K562 (cell line): ENCODE data around the gene NME4. TPM values are rescaled to one million over a fixed set of nuclear protein-coding genes. Genes with fewer than 3 reads are reported as not detected.

Experiments
- ATAC-seq: fragments of 200-7000 bp; cut with Tn5 transposase; 3 replicates; pipeline ENCODE4 v1.9.1; 2020; ENCODE audit warnings: moderate library complexity
- BruUV-seq: library from RNA; stranded (reverse); fragments of 400-500 nt; replicated peaks from 2 replicates; lab custom pipeline; 2021; lab: Mats Ljungman, UMichigan
- CTCF ChIA-PET: fragments of 300-600 bp; formaldehyde crosslinking; extraction: SDS; loops from one replicate; lab custom pipeline; 2021; ENCODE audit warnings: low intra/inter-chr PET ratio; lab: Yijun Ruan, JAX
- POLR2A ChIA-PET: fragments of 300-600, 350-650 bp; sonication (Branson Sonifier 250); formaldehyde crosslinking; extraction: SDS; loops from one replicate; lab custom pipeline; 2021; ENCODE audit warnings: antibody characterized with exemption, inconsistent platforms; lab: Yijun Ruan, JAX
- DNase-seq, 4 experiments: peaks; one replicate each; pipeline versions ENCODE4 v3.0.0 to v3.0.0-alpha.2; 2011 to 2018; ENCODE audit warnings: low spot score in 3 of 4, mixed read lengths in 3 of 4; ENCODE audit errors: extremely low read depth in 1 of 4
- FAIRE-seq: peaks from 2 replicates; lab custom pipeline; 2011; peaks lifted over from hg19 to GRCh38; lab: Jason Lieb, UNC
- H2AFZ ChIP-seq: 2 replicates; pipeline ENCODE4 v1.6.0; 2011; ENCODE audit warnings: low read depth, low read length, control low read depth, inconsistent platforms
- H3K27ac ChIP-seq: fragments of 200-600 bp; 3 replicates; pipeline ENCODE4 v1.8.0; 2011; ENCODE audit warnings: low read depth, mild to moderate bottlenecking, control low read depth, inconsistent platforms, low read length, moderate library complexity, mixed read lengths; ENCODE audit errors: extremely low read depth
- H3K27me3 ChIP-seq, 2 experiments: fragments of 300-600 bp in 1 of 2; 2 replicates in 1 of 2; 3 replicates in 1 of 2; pipeline versions ENCODE4 v1.6.0 to v1.8.0; 2011; ENCODE audit warnings: inconsistent platforms in 2 of 2, low read length in 2 of 2, mild to moderate bottlenecking in 1 of 2, mixed read lengths in 1 of 2, moderate library complexity in 1 of 2; ENCODE audit not compliant: control insufficient read depth in 2 of 2, insufficient read depth in 2 of 2
- H3K36me3 ChIP-seq: fragments of 300-600 bp; 3 replicates; pipeline ENCODE4 v1.8.0; 2011; ENCODE audit warnings: mild to moderate bottlenecking, low read length, inconsistent platforms; ENCODE audit not compliant: control insufficient read depth, insufficient read depth
- H3K4me1 ChIP-seq, 2 experiments: fragments of 200-600 bp in 1 of 2; replicated peaks in 1 of 2; 2 replicates in 1 of 2; 3 replicates in 1 of 2; pipeline versions ENCODE4 v1.5.1 to v1.8.0; 2011; ENCODE audit warnings: inconsistent platforms in 2 of 2, low read length in 2 of 2, mild to moderate bottlenecking in 1 of 2, mixed read lengths in 1 of 2, moderate library complexity in 1 of 2; ENCODE audit not compliant: control insufficient read depth in 2 of 2, insufficient read depth in 2 of 2
- H3K4me2 ChIP-seq: 2 replicates; pipeline ENCODE4 v1.6.1; 2011; ENCODE audit warnings: low read length, control low read depth, inconsistent platforms, mixed read lengths; ENCODE audit not compliant: insufficient read depth
- H3K4me3 ChIP-seq: fragments of 200-600 bp; sonication (generic), shearing (Covaris generic); 2 replicates; pipeline ENCODE4 v1.5.1; 2016; ENCODE audit warnings: control low read depth, inconsistent platforms
- H3K79me2 ChIP-seq: fragments of 200-600 bp; 3 replicates; pipeline ENCODE4 v1.8.0; 2011; ENCODE audit warnings: low read length, inconsistent platforms; ENCODE audit not compliant: control insufficient read depth, insufficient read depth
- H3K9ac ChIP-seq, 2 experiments: 2 replicates each; pipeline versions ENCODE4 v1.6.0 to v1.6.1; 2011; ENCODE audit warnings: low read depth in 2 of 2, low read length in 2 of 2, control low read depth in 1 of 2, inconsistent platforms in 1 of 2, mild to moderate bottlenecking in 1 of 2, mixed read lengths in 1 of 2; ENCODE audit not compliant: insufficient read depth in 1 of 2
- H3K9me1 ChIP-seq: one replicate; pipeline ENCODE4 v1.6.0; 2011; ENCODE audit warnings: inconsistent platforms, mild to moderate bottlenecking, low read length, moderate library complexity; ENCODE audit not compliant: control insufficient read depth, insufficient read depth
- H3K9me3 ChIP-seq: replicated peaks from 2 replicates; pipeline ENCODE4 v1.5.1; 2011; ENCODE audit warnings: low read depth, low read length, inconsistent platforms; ENCODE audit not compliant: control insufficient read depth, insufficient read depth
- H4K20me1 ChIP-seq: replicated peaks from 2 replicates; pipeline ENCODE4 v1.6.1; 2011; ENCODE audit warnings: low read length, inconsistent platforms, mixed read lengths; ENCODE audit not compliant: control insufficient read depth, insufficient read depth
- CBX3 ChIP-seq, 2 experiments: IDR thresholded peaks; 1 replicate in 1 of 2; 2 replicates in 1 of 2; pipeline ENCODE4 v1.6.1; 2012; ENCODE audit warnings: inconsistent platforms in 2 of 2, low read length in 2 of 2, borderline replicate concordance in 1 of 2, control low read depth in 1 of 2
- CREB3L1 ChIP-seq: fragments of 450-650 bp; IDR thresholded peaks from 2 replicates; pipeline ENCODE4 v1.6.1; 2014; ENCODE audit warnings: low read depth, mild to moderate bottlenecking, moderate library complexity, borderline replicate concordance
- CREBBP ChIP-seq: IDR thresholded peaks from one replicate; pipeline ENCODE4 v1.6.1; 2012; ENCODE audit warnings: low read depth, mild to moderate bottlenecking, control low read depth, inconsistent platforms, low read length
- FOXJ3 ChIP-seq: sonication (generic); formaldehyde crosslinking; IDR thresholded peaks from 2 replicates; pipeline ENCODE4 v1.4.0; 2020; ENCODE audit warnings: mild to moderate bottlenecking, missing genetic modification reagents
- HDAC6 ChIP-seq: IDR thresholded peaks from 2 replicates; pipeline ENCODE4 v1.6.1; 2012; ENCODE audit warnings: low read depth, mild to moderate bottlenecking, control low read depth, inconsistent platforms, low read length, moderate library complexity
- KAT7 ChIP-seq: sonication (generic); formaldehyde crosslinking; IDR thresholded peaks from 2 replicates; pipeline ENCODE4 v1.8.0; 2022; ENCODE audit warnings: missing genetic modification reagents, mild to moderate bottlenecking, borderline replicate concordance
- MECOM ChIP-seq: fragments of 250-450 bp; sonication (Bioruptor Pico); IDR thresholded peaks from 2 replicates; pipeline ENCODE4 v1.8.0; 2022; ENCODE audit warnings: inconsistent platforms
- MEF2D ChIP-seq: conservative IDR thresholded peaks from 2 replicates; pipeline ENCODE4 v1.6.1; 2016; ENCODE audit warnings: low read depth, missing genetic modification characterization, missing compliant biosample characterization
- POLR2AphosphoS2 ChIP-seq: IDR thresholded peaks from 2 replicates; pipeline ENCODE4 v1.6.1; 2012; ENCODE audit warnings: low read length, improper control_type of control experiment
- POLR2H ChIP-seq: IDR thresholded peaks from 2 replicates; pipeline ENCODE4 v1.6.1; 2016; ENCODE audit warnings: missing genetic modification characterization, low read depth, mild to moderate bottlenecking, control low read depth, missing compliant biosample characterization, moderate library complexity
- SIN3B ChIP-seq: fragments of 450-650 bp; IDR thresholded peaks from 2 replicates; pipeline ENCODE4 v1.6.1; 2017; ENCODE audit warnings: low read depth, mild to moderate bottlenecking, moderate library complexity
- TCF3 ChIP-seq: sonication (generic); formaldehyde crosslinking; IDR thresholded peaks from 2 replicates; pipeline ENCODE4 v1.4.0; 2020; ENCODE audit warnings: mild to moderate bottlenecking, missing genetic modification reagents
- ZNF263 ChIP-seq: sonication (generic); formaldehyde crosslinking; IDR thresholded peaks from 2 replicates; pipeline ENCODE4 v1.8.0; 2022; ENCODE audit warnings: mild to moderate bottlenecking, missing genetic modification reagents, borderline replicate concordance
- ZNF274 ChIP-seq: IDR thresholded peaks from 2 replicates; pipeline ENCODE4 v1.6.1; 2011; ENCODE audit warnings: low read depth, mild to moderate bottlenecking, low read length, moderate library complexity, borderline replicate concordance
- ZNF780A ChIP-seq: fragments of 250-450 bp; sonication (Bioruptor Pico); IDR thresholded peaks from 2 replicates; pipeline ENCODE4 v1.5.0; 2021; ENCODE audit warnings: mild to moderate bottlenecking
- WGBS: fragments of 100-300 bp; shearing (Covaris generic); methylation state at CpG from one replicate; pipeline ENCODE4 v1.1.6; 2016; ENCODE audit warnings: low coverage, mixed read lengths; ENCODE audit not compliant: insufficient coverage; ENCODE audit errors: missing lambda C conversion rate; 5-methylcytosine and 5-hydroxymethylcytosine counted together
- in situ Hi-C: fragments of 300-500 bp; cut with MboI; formaldehyde crosslinking; loops from 4 replicates; pipeline ENCODE4 v1.15.0; 2018; ENCODE audit warnings: inconsistent platforms, mixed read lengths
- intact Hi-C: fragments of 100-400 bp; cut with micrococcal nuclease; formaldehyde crosslinking; loops from 2 replicates; pipeline ENCODE4 v1.14.2; 2022
- polyA plus RNA-seq, 8 experiments: library from polyadenylated mRNA; depleted of rRNA in 4 of 8; stranded (reverse) in 5 of 8; unstranded in 3 of 8; fragments of >200 nt; fragmentation: Nextera tagmentation in 2 of 8; fragmentation: Illumina TruSeq in 1 of 8; extraction: Ambion mirVana in 2 of 8; extraction: Trizol in 1 of 8; gene quantifications; 2 replicates each; pipeline versions ENCODE4 v1.2.1 to v1.2.3, GENCODE V29; 2011 to 2014; ENCODE audit warnings: inconsistent platforms in 1 of 8, missing spikeins in 1 of 8
- total RNA-seq, 7 experiments: library from RNA; depleted of rRNA in 6 of 7; stranded (reverse); fragments of >200 nt in 6 of 7; fragmentation: Illumina TruSeq in 2 of 7; extraction: Trizol in 2 of 7; gene quantifications; 2 replicates each; pipeline versions ENCODE4 v1.2.1 to v1.2.3, GENCODE V29; 2011 to 2021; ENCODE audit warnings: low replicate concordance in 1 of 7
- TF ChIP-seq, protein P1 (sequence below), 2 experiments: IDR thresholded peaks; 2 replicates each; pipeline ENCODE4 v1.6.1; 2011; ENCODE audit warnings: borderline replicate concordance in 1 of 2, control low read depth in 1 of 2, low read depth in 1 of 2, low read length in 1 of 2, mild to moderate bottlenecking in 1 of 2, mixed read lengths in 1 of 2, moderate library complexity in 1 of 2; ENCODE audit not compliant: insufficient read depth in 1 of 2, insufficient read length in 1 of 2, poor library complexity in 1 of 2, severe bottlenecking in 1 of 2; ENCODE audit errors: extremely low read depth in 1 of 2

Gene NME4
- total and polyA plus RNA-seq, 9 of the 15 experiments (the other 6 are each of a cell fraction or from before 2014, with no cell fraction given) = 15.4 to 264 (median 139) TPM

DNA sequence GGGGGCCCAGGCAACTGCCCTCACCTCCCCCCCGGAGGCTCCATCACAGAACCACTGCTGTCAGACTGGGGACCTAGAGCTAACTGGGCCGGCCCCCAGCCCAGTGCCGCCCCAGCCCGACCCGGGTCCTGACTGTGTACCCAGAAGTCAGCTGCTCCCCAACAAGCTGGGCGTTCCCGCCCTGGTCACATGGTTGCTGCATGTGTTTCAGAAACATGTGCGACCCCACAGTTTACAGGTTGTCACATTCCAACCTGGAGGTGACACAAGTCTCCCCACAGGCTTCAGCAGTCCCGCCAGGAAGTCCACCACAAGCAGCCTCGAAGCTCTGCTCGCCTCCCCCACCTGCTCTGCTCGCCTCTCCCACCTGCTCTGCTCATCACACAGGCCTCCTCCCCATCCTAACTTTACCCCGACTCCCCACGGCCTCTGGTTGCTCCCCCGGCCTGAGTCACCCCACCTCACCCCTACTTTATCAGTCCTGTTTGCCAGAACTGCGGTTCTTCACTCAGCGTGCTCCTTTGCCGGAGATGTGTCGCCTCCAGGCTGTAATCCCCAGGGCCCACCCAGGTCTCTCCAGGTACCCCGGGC, 27.6 kb upstream of the NME4 start (continued):
- TF ChIP-seq, protein P1, sequence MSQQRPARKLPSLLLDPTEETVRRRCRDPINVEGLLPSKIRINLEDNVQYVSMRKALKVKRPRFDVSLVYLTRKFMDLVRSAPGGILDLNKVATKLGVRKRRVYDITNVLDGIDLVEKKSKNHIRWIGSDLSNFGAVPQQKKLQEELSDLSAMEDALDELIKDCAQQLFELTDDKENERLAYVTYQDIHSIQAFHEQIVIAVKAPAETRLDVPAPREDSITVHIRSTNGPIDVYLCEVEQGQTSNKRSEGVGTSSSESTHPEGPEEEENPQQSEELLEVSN (IDR thresholded peaks at IDR 0.05; ENCODE audit: borderline replicate concordance in 1 of 2, extremely low read depth in 1 of 2, insufficient read depth in 1 of 2, insufficient read length in 1 of 2, low read depth in 1 of 2, low read length in 1 of 2, poor library complexity in 1 of 2, severe bottlenecking in 1 of 2) = peak; percentile 47 to 67
- TF ChIP-seq CREBBP = no peak
- peak; percentile 66 for TF ChIP-seq ZNF263 (CRISPR knock-in tag)
- TF ChIP-seq SIN3B = no peak
- no peak for TF ChIP-seq POLR2AphosphoS2
- TF ChIP-seq MECOM (CRISPR knock-in tag) = no peak
- TF ChIP-seq, all 486 proteins: peak for 29

GRCh38 chr16:369866-370436, 27.0 kb upstream of the NME4 start:
- Histone ChIP-seq H3K4me3 (peak overlapping the region; percentile 61), H4K20me1 (no peaks in the 10 kb centered on the region), H3K4me1 (peaks cover 9 to 70% of the 10 kb centered on the region in 2 experiments), H3K9me1 (peaks cover 5% of the 10 kb centered on the region), H3K9me3 (no peaks in the 10 kb centered on the region), H2AFZ (no peak overlapping the region), H3K4me2 (peak overlapping the region; percentile 91), H3K36me3 (peaks cover 77% of the 10 kb centered on the region; the same call in 2 of the 3 replicates), H3K79me2 (peaks cover 13% of the 10 kb centered on the region), H3K9ac (peak overlapping the region; percentile 70 to 98), H3K27ac (peak overlapping the region; percentile 70), H3K27me3 (no peaks in the 10 kb centered on the region)
- peak; percentile 68 for ATAC-seq
- WGBS = 3% methylated on average over 22 of the region's 44 CpGs
- BruUV-seq = no TSS peak
- ChIA-PET POLR2A (interaction anchor here (0.6 to 2.5 kb wide), 6 partner anchors 8 to 345 kb away, joined by 3 to 8 read pairs (median 4); partner anchors contain the start of genes DECR2, METRN and PGAP6), CTCF (interaction anchor here (0.7 to 0.8 kb wide), 2 partner anchors 11 to 1463 kb away, joined by 3 read pairs; no protein-coding TSS in a partner anchor)
- in situ Hi-C loops = no loop called here
- peak in 2 of 4 experiments; percentile 52 to 55 for DNase-seq
- intact Hi-C loops = no loop called here
- FAIRE-seq = no peak
- no peak for TF ChIP-seq HDAC6
- no peak for TF ChIP-seq MEF2D (tag)
- TF ChIP-seq TCF3 (CRISPR knock-in tag) = no peak
- TF ChIP-seq CREB3L1 = no peak
- TF ChIP-seq FOXJ3 (CRISPR knock-in tag) = no peak
- TF ChIP-seq POLR2H (tag) = no peak
- TF ChIP-seq ZNF780A (CRISPR knock-in tag) = no peak
- TF ChIP-seq KAT7 (CRISPR knock-in tag) = no peak
- TF ChIP-seq CBX3 (IDR thresholded peaks at IDR 0.05; ENCODE audit: borderline replicate concordance in 1 of 2, low read length in 2 of 2) = no peak
- no peak for TF ChIP-seq ZNF274
